Gastroesophageal sphincter (tissue), 3 donors: ENCODE results near the gene LRP1B.

Experiments used
- CTCF ChIP-seq, 4 experiments: fragments of 200-600 bp in 2 of 4; fragments of 450-650 bp in 2 of 4; sonication (generic) in 1 of 4; IDR thresholded peaks; one replicate each; pipeline ENCODE4 v1.5.1; 2017 to 2019; ENCODE audit warnings: antibody characterized with exemption in 4 of 4, mild to moderate bottlenecking in 2 of 4, moderate library complexity in 2 of 4
- POLR2A ChIP-seq, 2 donors: fragments of 450-650 bp; IDR thresholded peaks; one replicate each; pipeline ENCODE4 v1.6.1; 2017; ENCODE audit warnings: antibody characterized with exemption in 2 of 2, mild to moderate bottlenecking in 2 of 2, moderate library complexity in 1 of 2

- TF ChIP-seq CTCF (IDR thresholded peaks at IDR 0.05) (no peak), POLR2A (IDR thresholded peaks at IDR 0.05) (no peak)
These were observed 737.6 kb downstream of the LRP1B start for GRCh38 chr2:141393214-141393545.
